Measurements from ENCODE around the gene SNCB.

SNCB gene

GRCh38 chr5:176660860-176661641, 30.7 kb upstream of the SNCB start:
- peak; percentile 76 to 83 for DNase-seq

GRCh38 chr5:176660530-176660859, 30.2 kb upstream of the SNCB start:
- DNase-seq: no peak

DNA sequence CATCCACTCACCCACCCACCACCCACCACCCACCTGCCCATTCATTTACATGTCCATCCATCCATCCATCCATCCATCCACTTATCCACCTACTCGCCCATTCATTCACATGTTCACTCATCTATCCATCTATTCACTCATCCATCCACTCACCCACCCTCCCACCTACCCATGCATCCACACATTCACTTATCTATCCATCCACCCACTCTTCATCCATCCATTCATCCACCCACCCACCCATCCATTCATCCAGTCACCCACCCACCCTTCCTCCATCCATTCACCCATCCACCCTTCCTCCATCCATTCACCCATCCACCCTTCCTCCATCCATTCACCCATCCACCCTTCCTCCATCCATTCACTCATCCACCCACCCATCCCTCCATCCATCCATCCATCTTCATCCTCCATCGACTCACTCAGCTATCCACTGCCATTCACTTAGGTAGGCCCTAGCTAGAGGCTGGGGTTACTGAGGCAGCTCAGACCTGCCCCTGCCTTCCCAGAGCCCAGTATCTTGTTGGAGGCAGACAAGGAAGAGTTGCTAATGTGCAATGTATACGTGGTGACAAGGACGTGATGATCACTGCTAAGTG, 29.6 kb upstream of the SNCB start:
- DNase-seq: no peak

DNA sequence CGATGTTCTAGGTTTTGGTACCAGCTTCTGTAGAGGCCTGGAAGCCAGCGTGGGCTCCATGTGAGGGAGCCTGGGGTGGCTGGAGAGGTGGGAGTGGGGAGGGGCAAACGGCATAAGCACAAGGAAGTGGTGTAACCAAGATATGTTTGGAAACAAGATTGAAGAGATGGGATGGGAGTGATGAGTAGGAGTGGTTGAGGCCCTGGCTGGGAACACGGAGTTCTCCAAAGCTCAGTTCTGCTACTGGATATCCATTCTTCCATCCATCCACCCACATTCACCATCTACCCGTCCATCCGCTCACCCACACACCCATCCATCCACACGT, 29.1 kb upstream of the SNCB start:
- DNase-seq: no peak

DNA sequence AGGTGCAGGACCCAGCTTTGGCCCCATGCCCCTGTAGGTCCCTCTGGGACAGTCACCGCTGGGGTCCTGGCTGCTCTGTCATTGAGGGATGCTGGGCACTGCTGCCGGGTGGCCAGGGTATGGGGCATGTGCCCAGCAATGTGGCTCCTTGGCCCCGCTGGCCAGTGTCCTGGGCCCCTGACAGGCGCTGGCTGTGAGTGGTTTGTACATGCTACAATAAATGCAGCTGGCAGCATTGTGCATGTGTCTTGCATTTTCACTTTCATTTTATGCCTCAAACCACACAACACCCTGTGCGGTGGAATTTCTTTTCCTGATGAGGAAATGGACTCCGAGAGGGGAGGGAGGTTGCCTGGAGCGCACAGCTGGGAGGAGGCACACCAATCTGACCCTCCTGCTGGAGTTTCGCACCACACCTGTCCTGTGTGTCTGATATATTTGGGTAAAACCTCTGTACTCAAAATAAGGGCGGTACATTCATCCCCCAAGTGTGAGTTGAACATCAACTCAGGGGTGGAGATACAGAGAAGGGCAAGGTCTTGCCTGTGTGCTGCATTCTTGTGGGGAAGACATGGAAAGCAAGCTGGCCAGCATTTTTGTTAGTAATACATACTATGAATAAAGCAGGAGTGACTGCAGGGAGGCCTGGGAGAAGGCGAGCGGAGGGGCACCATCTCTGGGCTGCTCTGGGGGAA, 28.6 kb upstream of the SNCB start:
- DNase-seq: no peak

- DNase-seq: peak; percentile 68 to 72
These were observed 27.8 kb upstream of the SNCB start for GRCh38 chr5:176658007-176658599.

DNA sequence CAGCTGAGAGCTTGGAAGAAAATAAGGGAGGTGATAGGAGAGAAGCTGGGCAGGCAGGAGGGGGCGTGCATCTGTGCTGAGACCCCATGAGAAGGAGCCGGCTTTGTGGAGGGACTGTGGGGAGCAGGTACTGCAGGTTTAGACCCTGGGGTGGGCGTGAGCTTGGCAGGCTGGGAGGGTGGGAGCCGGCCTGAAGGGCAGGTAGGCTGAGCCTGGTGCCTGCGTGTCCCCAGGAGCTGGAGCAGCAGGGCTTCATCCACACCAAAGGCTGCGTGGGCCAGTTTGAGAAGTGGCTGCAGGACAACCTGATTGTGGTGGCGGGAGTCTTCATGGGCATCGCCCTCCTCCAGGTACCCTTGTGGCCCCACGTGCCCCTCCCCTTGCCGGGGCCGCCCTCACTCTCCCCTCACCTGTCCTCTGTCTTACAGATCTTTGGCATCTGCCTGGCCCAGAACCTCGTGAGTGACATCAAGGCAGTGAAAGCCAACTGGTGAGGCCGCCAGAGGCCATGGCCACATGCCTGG, 26.2 kb upstream of the SNCB start:
- DNase-seq: no peak

DNA sequence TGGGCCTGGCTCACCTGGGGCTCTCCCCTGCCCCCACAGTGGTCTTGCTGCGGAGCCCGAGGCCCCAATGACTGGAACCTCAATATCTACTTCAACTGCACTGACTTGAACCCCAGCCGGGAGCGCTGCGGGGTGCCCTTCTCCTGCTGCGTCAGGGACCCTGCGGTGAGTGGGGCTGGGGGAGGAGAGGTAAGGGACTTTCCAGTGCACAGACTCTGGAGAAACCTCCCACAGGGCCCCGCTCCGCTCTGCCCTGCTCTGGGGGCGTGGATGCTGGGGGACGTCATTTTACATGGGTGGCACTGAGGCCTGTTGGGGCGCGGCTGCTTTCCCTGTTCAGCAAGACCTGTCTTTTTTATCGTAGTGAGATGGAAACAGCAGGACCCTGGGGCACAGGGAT, 24.5 kb upstream of the SNCB start:
- no peak for DNase-seq

DNA sequence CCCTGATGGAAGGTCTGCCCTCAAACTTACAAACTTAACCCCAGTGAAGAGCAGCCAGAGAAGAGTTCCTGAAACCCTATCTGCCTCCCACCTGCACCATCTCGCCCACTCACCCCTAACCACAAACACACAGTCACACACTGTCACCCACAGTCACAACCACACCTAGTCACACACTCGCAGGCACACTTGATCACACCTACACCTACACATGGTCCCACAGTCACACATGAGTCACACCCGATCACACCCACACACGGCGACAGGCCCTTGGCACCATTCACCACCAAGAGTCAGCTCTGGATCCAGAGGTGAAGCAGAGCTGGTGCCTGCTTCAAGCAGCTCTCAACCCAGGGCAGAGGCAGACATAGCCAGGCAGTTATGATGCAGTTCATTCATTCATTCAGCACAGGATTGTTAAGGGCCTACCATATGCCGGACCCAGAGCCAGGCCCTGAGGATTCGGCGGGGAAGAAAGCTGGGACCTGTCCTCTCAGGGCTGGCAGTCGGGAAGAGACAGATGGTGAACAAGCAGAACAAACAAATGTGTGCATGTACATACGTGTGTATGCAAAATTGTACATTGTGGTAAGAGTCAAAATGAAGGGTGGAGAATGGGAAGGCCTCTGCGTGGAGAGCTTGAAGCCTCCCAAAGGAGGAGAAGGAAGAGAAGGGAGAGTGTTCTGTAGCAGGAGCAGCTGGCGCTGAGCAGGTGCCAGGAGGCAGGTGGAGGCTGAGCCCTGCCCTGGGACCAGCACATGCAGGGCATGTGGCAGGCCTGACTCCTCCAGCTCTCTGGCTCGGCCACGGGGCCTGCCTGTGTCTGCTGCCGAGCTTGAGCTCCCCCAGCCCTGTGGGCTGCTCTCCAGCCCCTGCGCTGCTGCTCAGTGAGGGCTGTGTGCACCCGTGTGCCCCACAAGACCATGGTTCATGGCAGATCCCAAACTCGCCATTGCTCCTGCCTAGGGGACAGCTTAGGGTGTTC, 23.4 kb upstream of the SNCB start:
- DNase-seq: peak; percentile 59 to 69

- no peak for DNase-seq
These were observed 21.8 kb upstream of the SNCB start for GRCh38 chr5:176652136-176652535.

- no peak for DNase-seq
These were observed 21.2 kb upstream of the SNCB start for GRCh38 chr5:176651472-176651980.

DNA sequence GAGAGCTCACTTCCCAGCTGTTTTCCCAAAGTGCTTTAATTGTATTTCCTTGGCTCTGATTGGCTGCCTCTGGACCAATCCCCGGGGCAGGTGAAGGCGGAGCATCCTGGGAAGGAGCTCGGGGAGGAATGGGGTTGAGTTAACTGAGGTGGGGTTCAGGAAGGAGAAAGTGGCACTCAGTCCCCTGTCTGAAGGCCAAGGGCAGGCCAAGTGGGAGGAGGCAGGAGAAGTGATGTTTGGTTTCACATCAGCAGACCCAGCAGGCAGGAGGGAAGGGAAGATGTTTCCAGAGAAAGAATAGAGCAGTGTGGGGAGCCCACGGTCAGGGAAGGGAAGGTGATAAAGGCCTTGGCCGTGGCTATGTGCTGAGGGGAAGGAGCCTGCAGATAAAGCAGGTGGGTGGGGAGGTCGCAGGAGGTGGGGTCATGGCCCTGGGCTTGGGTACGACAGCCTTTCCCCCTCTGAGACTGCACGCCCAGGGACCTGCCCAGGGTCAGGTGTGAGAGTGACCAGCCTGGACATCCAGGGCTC, 20.1 kb upstream of the SNCB start:
- DNase-seq: no peak

DNA sequence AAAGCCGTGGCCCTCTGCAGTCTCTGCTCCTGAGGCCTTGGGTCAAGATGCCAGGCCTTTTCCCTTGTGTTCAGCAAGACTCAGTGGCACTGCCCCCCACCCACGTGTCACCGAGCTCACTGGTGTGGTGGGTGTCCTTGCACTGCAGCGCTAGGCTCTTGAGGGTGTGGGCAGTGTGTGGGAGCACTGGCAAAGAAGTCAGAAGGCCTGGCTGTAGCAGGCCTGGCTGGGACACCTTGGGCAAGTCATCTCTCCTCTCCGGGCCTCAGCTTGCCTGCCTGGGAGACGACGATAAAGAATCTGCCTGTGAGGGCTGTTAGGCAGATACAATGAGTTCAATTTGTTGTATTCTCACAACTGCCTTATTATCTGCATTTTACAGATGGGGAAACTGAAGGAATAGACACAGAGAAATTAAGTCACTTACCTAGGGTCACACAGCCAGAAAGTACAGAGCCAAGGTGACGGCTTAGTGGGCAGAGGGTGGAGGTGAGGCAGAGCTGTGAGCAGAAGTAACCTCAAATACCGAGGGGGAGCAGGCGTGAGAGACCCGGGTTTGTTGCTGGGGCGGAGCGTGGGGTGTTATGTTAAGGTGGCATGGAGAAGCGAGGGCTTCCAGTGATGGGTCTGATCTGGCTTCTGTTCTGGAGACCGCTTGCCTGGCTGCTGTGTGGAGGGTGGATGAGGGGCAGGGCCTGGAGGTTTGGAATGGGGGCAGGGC, 18.3 kb upstream of the SNCB start:
- no peak for DNase-seq

- no peak for DNase-seq
These were observed 17.6 kb upstream of the SNCB start for GRCh38 chr5:176647843-176648473.

- DNase-seq: peak; percentile 99 to 100
These were observed 16.9 kb upstream of the SNCB start, which contains the start of gene TSPAN17 for GRCh38 chr5:176647030-176647842. Gene TSPAN17, plus strand, starts transcription at chr5:176647484. Its CDS starts 132 bp downstream, at chr5:176647616.

GRCh38 chr5:176646707-176647029, 16.3 kb upstream of the SNCB start:
- DNase-seq: no peak

GRCh38 chr5:176646049-176646706, 15.8 kb upstream of the SNCB start:
- DNase-seq: no peak

- DNase-seq: no peak
These were observed 14.7 kb upstream of the SNCB start for GRCh38 chr5:176644878-176645670.
